ENCODE data around the gene DSCAML1. TPM values are rescaled to one million over a fixed set of nuclear protein-coding genes. Genes with fewer than 3 reads are reported as not detected.

Gene DSCAML1, protein sequence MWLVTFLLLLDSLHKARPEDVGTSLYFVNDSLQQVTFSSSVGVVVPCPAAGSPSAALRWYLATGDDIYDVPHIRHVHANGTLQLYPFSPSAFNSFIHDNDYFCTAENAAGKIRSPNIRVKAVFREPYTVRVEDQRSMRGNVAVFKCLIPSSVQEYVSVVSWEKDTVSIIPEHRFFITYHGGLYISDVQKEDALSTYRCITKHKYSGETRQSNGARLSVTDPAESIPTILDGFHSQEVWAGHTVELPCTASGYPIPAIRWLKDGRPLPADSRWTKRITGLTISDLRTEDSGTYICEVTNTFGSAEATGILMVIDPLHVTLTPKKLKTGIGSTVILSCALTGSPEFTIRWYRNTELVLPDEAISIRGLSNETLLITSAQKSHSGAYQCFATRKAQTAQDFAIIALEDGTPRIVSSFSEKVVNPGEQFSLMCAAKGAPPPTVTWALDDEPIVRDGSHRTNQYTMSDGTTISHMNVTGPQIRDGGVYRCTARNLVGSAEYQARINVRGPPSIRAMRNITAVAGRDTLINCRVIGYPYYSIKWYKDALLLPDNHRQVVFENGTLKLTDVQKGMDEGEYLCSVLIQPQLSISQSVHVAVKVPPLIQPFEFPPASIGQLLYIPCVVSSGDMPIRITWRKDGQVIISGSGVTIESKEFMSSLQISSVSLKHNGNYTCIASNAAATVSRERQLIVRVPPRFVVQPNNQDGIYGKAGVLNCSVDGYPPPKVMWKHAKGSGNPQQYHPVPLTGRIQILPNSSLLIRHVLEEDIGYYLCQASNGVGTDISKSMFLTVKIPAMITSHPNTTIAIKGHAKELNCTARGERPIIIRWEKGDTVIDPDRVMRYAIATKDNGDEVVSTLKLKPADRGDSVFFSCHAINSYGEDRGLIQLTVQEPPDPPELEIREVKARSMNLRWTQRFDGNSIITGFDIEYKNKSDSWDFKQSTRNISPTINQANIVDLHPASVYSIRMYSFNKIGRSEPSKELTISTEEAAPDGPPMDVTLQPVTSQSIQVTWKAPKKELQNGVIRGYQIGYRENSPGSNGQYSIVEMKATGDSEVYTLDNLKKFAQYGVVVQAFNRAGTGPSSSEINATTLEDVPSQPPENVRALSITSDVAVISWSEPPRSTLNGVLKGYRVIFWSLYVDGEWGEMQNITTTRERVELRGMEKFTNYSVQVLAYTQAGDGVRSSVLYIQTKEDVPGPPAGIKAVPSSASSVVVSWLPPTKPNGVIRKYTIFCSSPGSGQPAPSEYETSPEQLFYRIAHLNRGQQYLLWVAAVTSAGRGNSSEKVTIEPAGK (N-terminal part only)
- 0.33 and 0.59 TPM in 2 replicates for total RNA-seq (2014; rRNA removed; shearing (Covaris generic))

DNA sequence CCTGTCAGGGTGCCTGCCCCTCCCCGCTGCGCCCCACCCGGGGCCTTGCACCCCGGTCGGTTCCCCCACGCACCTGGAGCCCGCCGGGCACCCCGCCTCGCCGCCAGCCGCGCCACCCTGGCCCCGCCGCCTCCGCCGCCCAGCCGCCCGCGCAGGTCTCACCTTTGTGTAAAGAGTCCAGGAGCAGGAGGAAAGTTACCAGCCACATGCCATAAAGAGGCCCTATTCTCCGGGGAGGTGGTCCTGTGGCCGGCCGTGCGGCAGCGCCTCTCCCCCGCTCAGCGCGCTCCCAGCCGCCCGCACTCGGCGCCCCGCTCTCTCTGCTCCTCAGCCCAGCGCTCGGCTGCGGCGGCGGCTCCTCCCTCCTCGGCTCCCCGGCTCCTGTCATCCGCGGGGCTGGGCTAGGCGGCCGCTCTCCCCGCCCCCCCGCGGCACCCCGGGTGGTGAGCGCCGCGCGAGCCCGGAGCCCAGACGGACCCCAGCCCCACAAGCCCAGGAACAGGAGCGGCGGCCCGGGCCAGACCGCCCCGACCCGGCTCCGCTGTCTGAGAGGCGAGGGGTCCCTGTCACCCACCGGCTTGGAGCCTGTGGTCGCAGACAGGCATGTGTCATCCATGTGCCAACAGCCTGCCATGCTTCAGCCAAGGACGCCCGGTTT, at the start of gene DSCAML1:
DSCAML1 (minus strand) TSS at position 345 of the 658 bp plus-strand sequence; CDS start at position 208, 137 bp downstream.
- H3K4me3 ChIP-seq (ENCODE audit: insufficient read depth, low read depth, low read length): peak within 1 kb of the TSS; percentile 37
- DNase-seq: peak; percentile 93
- peaks cover 60% of the 10 kb centered on the region for H3K27me3 ChIP-seq (ENCODE audit: control insufficient read depth, insufficient read depth, low read length)
- H3K36me3 ChIP-seq (replicated peaks; ENCODE audit: control insufficient read depth, insufficient read depth, low read length): no peaks in the 10 kb centered on the region

DNA sequence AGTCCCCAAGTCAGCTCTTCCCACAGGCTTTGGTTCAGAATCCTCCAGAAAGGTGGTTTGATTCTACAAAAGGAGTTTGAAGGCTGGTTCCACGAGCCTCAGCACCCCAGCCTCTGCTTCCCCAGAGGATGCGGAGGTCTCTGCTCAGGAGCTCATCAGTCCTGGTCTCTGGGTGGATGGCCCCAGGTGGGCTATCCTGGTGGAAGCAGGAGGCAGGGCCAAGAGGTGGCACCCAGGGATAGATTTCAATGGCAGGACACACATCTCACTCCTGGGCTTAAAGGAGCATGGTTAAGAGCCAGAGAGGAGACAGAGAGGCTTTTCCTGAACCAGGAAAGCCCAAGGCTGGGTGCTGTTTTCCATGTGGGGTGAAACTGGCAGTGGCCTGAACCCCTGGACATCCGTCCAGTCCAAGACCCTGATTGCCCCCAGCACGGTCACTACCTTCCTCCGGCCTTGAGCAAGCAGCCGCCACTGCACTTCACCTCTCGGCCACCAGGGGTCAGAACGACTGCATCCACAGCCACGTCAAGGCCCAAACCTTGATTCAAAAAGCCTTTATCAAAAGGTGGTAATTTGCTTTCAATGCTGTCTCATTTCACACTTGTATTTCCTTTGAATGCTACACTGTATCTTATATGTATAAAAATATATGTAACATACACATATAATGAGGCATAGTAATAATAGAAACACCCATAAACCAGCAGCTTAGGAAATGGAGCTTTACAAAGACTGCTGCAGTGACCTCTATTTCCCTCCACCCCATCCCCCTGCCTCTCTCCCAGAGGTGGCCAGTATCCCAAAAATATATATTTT, 46.9 kb upstream of the DSCAML1 start:
- no peak overlapping the region for H3K4me3 ChIP-seq (ENCODE audit: insufficient read depth, low read depth, low read length)
- H3K36me3 ChIP-seq (replicated peaks; ENCODE audit: control insufficient read depth, insufficient read depth, low read length): no peaks in the 10 kb centered on the region; the same call in none of the 2 replicates
- DNase-seq: peak; percentile 75
- H3K27me3 ChIP-seq (ENCODE audit: control insufficient read depth, insufficient read depth, low read length): no peaks in the 10 kb centered on the region

DNA sequence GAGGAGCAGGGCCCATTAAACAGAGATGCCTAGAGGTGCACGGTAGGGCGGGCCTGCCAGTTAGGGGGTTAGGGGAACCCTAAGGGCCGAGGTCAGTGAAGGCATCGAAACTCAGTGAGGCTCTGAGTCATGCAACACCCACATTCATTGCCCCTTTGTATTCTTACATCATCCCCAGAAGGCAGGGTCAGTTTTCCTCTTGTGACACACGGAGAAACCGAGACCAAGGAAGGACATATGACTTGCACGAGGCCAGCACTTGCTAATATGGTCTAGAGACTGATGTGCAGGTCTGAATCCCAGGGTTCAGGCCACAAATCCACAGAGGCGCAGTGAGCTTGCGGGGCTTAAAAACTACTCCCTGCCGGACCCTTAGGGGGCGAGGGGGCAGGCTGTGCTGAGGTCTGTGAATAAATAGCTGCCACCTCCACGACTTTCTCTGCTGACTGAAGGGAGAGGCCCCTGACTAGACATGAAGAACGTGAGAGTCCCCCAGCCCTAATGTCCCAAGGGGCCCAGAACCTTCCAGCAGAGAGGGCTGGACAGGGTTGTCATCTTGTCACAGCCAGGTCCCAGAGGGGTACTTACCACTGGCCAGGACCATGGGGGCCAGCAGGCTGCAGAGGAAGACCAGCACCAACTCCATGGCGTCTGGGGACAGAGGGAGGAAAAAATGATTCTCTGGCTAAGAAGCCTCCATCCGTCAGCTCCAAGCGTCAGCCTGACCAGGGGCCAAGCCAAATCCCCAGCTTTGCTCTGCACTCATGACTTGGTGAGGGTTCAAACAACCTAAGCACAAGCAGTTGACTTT, 45.3 kb upstream of the DSCAML1 start:
- H3K36me3 ChIP-seq (replicated peaks; ENCODE audit: control insufficient read depth, insufficient read depth, low read length): no peaks in the 10 kb centered on the region; the same call in none of the 2 replicates
- no peak overlapping the region for H3K4me3 ChIP-seq (ENCODE audit: insufficient read depth, low read depth, low read length)
- DNase-seq: no peak
- no peaks in the 10 kb centered on the region for H3K27me3 ChIP-seq (ENCODE audit: control insufficient read depth, insufficient read depth, low read length)

DNA sequence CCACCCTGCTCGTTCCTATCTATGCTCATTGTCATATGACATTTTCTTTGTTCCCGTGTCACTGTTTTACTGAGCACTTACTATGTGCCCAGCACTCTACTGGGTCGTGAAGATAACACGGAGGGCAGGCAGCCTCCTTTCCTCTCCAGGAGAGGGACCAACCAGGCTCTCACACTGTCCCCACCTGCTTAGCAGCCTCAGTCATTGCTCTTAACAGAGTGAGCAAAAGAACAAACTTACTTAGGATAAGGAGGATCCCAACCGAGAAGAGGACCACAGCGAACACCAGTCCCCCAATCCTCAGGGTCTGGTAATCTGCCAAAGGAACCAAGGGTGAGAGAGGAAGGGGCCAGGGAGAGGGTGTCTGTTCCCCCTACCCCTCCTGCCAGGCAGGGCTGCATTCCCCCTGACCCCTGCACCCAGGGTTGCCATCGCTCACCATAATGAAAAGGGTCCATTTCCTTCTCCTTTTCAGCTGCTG, 44.6 kb upstream of the DSCAML1 start:
- H3K36me3 ChIP-seq (replicated peaks; ENCODE audit: control insufficient read depth, insufficient read depth, low read length): no peaks in the 10 kb centered on the region; the same call in none of the 2 replicates
- H3K27me3 ChIP-seq (ENCODE audit: control insufficient read depth, insufficient read depth, low read length): no peaks in the 10 kb centered on the region
- no peak for DNase-seq
- no peak overlapping the region for H3K4me3 ChIP-seq (ENCODE audit: insufficient read depth, low read depth, low read length)

DNA sequence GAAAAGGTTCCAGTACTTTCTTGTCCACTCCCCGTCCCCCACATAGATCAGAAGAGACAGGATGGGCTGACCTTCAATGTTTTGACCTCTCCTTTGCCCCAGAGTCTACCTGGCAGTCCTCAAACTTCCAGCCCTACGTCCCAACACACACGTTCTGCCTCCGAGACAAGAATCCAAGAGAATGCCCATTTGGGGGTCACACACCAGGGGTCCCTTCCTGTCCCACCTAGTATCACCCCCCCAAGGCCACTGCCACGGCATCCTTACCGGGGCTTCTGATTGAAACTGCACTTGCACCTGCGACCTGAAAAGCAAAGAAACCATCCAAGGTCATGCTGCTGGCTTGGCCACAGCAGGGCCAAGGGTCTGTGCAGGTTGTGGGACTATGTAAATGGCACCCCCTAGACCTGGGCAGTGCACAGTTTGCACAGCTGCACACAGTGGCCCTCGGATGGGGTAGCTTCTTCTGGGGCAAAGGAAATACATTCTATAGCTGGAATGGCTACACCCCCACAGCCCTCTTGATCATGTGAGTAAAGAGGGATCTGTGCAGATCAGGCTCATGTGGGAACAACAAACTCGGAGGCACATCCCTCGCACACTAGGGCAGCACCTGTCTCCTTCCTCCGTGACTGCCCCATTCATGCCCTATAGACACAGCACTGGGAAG, 44.0 kb upstream of the DSCAML1 start:
- no peak overlapping the region for H3K4me3 ChIP-seq (ENCODE audit: insufficient read depth, low read depth, low read length)
- no peaks in the 10 kb centered on the region for H3K27me3 ChIP-seq (ENCODE audit: control insufficient read depth, insufficient read depth, low read length)
- no peaks in the 10 kb centered on the region; the same call in none of the 2 replicates for H3K36me3 ChIP-seq (replicated peaks; ENCODE audit: control insufficient read depth, insufficient read depth, low read length)
- DNase-seq: no peak

DNA sequence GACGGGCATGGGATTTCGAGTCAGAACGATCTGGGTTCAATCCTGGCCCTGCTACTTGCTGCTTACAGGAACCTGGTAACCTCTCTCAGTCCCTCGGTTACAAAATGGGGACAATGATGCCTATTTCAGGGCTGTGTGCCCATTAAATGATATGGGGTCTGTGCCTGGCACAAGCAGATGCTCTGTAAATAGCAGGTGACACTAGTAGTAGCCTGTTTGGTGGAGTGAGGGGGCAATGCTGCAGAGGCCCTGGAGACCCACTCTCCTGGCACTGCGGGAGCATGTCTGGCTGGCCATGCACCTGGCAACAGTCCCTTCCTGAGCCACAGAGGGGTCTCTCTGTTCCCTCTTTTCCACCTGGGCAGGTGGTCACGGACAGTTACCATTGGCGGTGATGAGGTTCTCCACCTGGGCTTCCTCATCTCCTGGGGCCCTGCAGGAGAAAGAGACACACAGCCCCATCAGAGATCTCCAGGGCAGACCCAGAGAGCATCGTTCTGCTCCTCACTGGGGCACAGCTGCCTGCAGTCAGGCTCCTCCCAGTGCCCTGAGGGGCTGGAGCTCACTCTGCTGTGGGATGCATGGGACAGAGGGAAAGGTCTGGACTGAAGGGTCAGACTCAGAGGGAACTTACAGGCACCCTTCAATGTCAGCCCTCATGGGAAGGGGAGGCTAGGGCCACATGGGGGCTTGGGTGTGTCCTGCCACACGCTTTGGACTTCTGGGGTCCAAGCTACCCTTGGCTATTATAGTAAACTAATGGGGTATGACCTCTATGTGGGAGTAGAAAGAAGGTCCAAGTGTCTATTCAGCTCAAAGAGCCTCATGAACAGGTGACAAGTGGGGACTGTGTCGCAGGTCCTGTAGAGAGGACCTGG, 43.2 kb upstream of the DSCAML1 start:
- Histone ChIP-seq H3K4me3 (ENCODE audit: insufficient read depth, low read depth, low read length) (no peak overlapping the region), H3K27me3 (ENCODE audit: control insufficient read depth, insufficient read depth, low read length) (no peaks in the 10 kb centered on the region), H3K36me3 (replicated peaks; ENCODE audit: control insufficient read depth, insufficient read depth, low read length) (no peaks in the 10 kb centered on the region; the same call in none of the 2 replicates)
- DNase-seq: no peak

DNA sequence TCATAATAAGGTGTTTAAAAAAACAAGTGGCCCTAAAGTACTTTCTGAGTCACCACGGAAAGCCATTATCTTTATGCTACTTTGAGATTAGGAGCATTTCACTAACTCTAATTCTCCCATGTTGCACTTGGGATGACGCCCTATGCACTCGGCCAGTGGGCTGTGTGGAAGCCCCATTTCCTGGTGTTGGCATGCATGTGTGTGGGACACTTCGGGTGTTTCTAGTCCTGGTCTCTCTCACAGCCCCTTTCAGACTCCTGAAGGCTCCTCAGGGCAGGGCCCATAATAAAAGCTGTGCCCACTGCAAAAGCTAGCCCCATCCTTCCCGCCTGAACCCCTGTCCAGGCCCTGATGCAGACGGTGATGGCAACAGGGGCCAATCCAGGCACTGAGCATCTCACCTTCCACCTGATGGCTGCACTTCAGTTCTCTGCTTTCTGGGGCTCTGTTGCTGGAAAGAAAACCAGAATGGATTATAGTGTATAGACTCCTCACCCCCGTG, 42.4 kb upstream of the DSCAML1 start:
- Histone ChIP-seq H3K4me3 (ENCODE audit: insufficient read depth, low read depth, low read length) (no peak overlapping the region), H3K36me3 (replicated peaks; ENCODE audit: control insufficient read depth, insufficient read depth, low read length) (no peaks in the 10 kb centered on the region; the same call in none of the 2 replicates), H3K27me3 (ENCODE audit: control insufficient read depth, insufficient read depth, low read length) (no peaks in the 10 kb centered on the region)
- no peak for DNase-seq

DNA sequence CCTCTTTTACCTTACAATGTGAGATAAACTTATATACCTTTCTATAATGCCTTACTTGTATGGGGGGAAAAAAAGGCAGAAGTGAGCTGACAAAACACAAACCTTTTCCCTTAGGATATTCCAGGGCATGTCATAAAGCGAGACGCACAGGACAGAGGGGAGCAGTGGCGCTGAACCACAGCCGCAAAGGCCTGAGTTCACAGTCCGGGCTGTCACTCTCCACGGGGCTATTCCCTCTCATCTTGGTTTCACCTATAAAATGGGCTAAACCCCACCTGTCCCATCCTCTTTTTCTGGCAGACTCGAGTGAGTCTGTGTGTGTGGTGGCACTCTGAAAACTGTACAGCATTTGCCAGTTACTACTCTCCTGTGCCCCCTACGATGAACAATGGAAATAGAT, 41.9 kb upstream of the DSCAML1 start:
- DNase-seq: no peak
- Histone ChIP-seq H3K4me3 (ENCODE audit: insufficient read depth, low read depth, low read length) (no peak overlapping the region), H3K27me3 (ENCODE audit: control insufficient read depth, insufficient read depth, low read length) (no peaks in the 10 kb centered on the region), H3K36me3 (replicated peaks; ENCODE audit: control insufficient read depth, insufficient read depth, low read length) (no peaks in the 10 kb centered on the region; the same call in none of the 2 replicates)

DNA sequence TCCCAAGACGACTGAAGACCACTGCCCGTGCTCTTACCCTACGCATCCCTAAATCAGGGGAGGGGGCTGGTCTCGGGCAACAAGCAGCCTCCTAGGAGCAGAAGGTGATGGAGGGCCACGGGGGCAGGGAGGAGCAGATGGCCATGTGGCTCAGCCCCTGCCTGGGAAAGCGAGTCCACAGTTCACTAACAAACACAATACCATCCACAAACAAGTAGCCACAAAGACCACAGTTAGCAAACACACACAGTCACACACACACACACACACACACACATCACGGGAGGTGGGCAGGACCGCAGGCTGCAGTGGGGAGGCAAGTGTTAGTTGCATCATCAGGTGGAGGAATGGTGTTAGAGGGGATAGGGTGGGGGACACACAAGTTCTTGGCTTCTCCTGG, 40.8 kb upstream of the DSCAML1 start:
- no peak for DNase-seq
- Histone ChIP-seq H3K4me3 (ENCODE audit: insufficient read depth, low read depth, low read length) (no peak overlapping the region), H3K36me3 (replicated peaks; ENCODE audit: control insufficient read depth, insufficient read depth, low read length) (no peaks in the 10 kb centered on the region; the same call in none of the 2 replicates), H3K27me3 (ENCODE audit: control insufficient read depth, insufficient read depth, low read length) (no peaks in the 10 kb centered on the region)

DNA sequence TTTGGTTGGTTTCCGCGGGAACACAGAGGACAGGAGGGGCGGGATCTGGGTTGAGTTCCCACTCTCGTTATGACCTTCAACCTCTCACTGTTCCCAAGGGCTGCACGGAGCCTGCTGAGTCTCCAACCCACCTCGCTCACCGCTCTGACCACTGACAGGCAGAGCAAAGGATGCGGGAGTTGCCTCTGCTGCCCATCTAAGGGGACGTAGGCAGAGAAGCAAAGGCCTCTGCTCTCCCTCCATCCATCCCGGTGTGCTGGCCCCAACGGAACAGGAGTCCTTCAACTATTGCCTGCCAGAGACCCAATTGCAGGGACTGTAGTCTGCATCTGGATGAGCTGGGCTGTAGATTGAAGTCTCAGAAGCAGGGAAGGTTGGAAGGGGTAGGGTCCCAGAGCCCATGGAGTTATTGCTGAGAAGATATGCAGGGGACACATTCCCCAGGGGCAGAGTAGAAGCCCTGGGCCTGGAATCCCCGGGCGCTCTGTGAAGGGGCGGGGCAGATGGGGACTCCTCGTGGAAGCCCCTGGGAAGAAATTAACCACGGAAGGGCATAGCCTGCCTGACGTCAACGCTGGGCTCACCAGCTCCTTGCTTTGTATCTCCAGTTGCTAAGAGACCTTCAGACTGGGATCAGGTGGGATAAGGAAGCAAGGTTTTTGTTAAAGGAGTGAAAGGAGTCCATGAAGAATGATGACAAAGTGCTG, 40.2 kb upstream of the DSCAML1 start:
- Histone ChIP-seq H3K27me3 (ENCODE audit: control insufficient read depth, insufficient read depth, low read length) (no peaks in the 10 kb centered on the region), H3K36me3 (replicated peaks; ENCODE audit: control insufficient read depth, insufficient read depth, low read length) (no peaks in the 10 kb centered on the region; the same call in none of the 2 replicates), H3K4me3 (ENCODE audit: insufficient read depth, low read depth, low read length) (no peak overlapping the region)
- no peak for DNase-seq
